ENCODE measurements around the gene JADE2.

DNA sequence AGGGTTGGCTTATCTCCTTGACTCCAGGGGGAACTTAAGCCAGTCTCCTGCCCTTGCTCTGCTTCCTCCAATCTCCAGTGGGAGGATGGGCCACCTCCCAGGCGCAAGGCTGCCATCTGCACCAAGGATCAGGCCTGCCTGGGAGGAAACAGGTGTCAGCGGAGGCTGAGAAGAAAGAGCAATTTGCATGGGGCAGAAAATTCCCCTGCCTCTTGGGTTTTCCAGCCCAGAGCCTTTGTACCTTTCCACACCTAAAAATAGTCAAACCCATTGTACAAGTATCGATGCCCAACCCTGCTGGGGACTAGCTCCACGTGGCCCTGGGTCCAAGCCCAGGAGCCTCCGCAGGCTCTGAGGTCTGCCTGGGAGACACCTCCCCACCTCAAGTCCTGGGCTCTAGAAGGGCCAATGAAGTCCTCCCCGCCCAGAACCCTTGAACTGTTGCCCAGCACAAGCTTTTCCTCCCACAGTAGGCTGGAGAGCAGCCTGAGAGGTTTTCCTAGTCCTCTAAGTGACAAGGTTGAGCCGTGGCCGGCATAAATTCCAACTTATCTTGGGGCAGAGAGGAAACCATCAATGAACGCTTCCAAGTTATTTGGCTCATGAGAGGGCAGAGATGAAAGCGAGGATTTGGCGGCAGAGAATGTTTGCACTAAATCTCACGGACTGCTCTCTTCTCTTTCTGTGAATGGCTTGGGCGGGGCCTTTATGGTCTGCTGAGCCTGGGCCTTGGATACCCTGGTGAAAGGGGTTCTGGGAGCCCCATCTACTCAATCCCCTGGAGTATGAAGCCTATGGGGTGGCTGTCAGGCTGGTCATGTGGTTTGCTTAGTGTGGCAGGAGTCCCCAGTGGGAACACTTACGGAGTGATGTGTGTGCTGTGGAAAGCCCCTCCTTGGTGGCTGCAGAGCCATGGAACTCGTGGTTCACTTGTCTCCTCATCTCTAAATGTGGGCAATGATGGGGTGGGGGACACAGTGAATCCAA is 15.6 kb downstream of the JADE2 start:
- TF ChIP-seq, protein P1, sequence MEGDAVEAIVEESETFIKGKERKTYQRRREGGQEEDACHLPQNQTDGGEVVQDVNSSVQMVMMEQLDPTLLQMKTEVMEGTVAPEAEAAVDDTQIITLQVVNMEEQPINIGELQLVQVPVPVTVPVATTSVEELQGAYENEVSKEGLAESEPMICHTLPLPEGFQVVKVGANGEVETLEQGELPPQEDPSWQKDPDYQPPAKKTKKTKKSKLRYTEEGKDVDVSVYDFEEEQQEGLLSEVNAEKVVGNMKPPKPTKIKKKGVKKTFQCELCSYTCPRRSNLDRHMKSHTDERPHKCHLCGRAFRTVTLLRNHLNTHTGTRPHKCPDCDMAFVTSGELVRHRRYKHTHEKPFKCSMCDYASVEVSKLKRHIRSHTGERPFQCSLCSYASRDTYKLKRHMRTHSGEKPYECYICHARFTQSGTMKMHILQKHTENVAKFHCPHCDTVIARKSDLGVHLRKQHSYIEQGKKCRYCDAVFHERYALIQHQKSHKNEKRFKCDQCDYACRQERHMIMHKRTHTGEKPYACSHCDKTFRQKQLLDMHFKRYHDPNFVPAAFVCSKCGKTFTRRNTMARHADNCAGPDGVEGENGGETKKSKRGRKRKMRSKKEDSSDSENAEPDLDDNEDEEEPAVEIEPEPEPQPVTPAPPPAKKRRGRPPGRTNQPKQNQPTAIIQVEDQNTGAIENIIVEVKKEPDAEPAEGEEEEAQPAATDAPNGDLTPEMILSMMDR (IDR thresholded peaks at IDR 0.05) = no peak
- TF ChIP-seq POLR2A (IDR thresholded peaks at IDR 0.05) = no peak

Data from right lobe of liver (tissue), 4 donors.